Activated CD8-positive, alpha-beta T cell treated with anti-CD3 and anti-CD28 coated beads, Interleukin-2, amount 10 ng/mL, durations not matched to agents 7 days and 5 days (primary cell): ENCODE results near the gene EIF4A2. TPM values are rescaled to one million over a fixed set of nuclear protein-coding genes. Genes with fewer than 3 reads are reported as not detected.

Source experiments
- ATAC-seq: fragments of 150-1000 bp; cut with Tn5 transposase; one replicate; pipeline ENCODE4 v1.10.0; 2021; ENCODE audit warnings: moderate library complexity
- CTCF ChIA-PET: fragments of 350-600 bp; sonication (Branson Sonifier 250); formaldehyde crosslinking; loops from one replicate; lab custom pipeline; 2021; ENCODE audit warnings: antibody characterized with exemption; lab: Charles Lee
- POLR2A ChIA-PET: fragments of 350-600 bp; sonication (Branson Sonifier 250); formaldehyde crosslinking; loops from one replicate; lab custom pipeline; 2021; ENCODE audit warnings: antibody characterized with exemption; lab: Charles Lee
- DNase-seq: peaks from one replicate; pipeline ENCODE4 v3.0.0-alpha.2; 2020
- H3K27ac Mint-ChIP-seq: one replicate; pipeline ENCODE4 v1.8.0; 2021; ENCODE audit warnings: mild to moderate bottlenecking, mixed read lengths
- H3K27me3 Mint-ChIP-seq: one replicate; pipeline ENCODE4 v1.8.0; 2021; ENCODE audit warnings: low read depth, mixed read lengths
- H3K36me3 Mint-ChIP-seq: one replicate; pipeline ENCODE4 v1.8.0; 2021; ENCODE audit warnings: low read depth, mixed read lengths
- H3K4me1 Mint-ChIP-seq: one replicate; pipeline ENCODE4 v1.8.0; 2021; ENCODE audit warnings: low read depth, mixed read lengths
- H3K4me3 Mint-ChIP-seq: one replicate; pipeline ENCODE4 v1.8.0; 2021; ENCODE audit warnings: mild to moderate bottlenecking, mixed read lengths
- H3K9me3 Mint-ChIP-seq: one replicate; pipeline ENCODE4 v1.8.0; 2022; ENCODE audit warnings: mixed read lengths; ENCODE audit not compliant: insufficient read depth
- total RNA-seq, 2 experiments: library from RNA; stranded (reverse); gene quantifications; one replicate each; pipeline ENCODE4 v1.2.3, GENCODE V29; 2021

The EIF4A2 gene
- 100 to 1,000 TPM; 365 to 383 TPM for total RNA-seq

DNA sequence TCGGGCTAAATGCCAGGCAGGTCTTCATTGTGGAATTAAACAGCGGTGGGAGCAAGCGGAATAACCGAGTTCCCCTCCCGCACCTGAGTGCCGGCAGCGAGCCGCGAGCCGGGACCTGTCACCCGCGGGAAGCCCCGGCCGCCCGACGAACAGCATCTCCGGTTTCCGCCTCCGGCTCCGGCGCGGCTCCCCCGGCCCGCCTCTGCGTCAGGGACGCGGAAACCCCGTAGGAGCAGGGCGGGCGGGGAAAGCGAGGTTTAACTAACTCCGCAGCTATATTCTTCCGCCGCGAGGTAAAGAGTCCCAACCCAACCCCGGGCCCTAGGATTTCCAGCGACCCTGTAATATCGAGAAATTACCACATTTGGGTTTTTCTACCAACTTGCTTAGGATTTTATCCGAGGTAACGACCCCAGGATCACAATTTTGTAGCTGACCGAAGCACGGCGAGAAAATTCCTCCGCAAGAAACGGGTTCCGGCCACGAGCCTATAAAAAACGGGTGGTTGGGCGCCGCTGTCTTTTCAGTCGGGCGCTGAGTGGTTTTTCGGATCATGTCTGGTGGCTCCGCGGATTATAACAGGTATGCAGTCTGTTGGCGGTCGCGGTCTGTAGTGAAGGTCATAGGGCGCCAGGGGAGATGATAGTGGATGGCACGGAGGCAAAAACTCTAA is at the start of gene EIF4A2:
Gene EIF4A2 (plus strand): TSS at position 520 of the 673 bp plus-strand sequence. CDS start 34 bp downstream, at position 554.
- Mint-ChIP-seq H3K27me3 (no peaks in the 10 kb centered on the region), H3K4me3 (peak within 1 kb of the TSS; percentile 91), H3K36me3 (peaks cover 49% of the 10 kb centered on the region), H3K4me1 (peaks cover 36% of the 10 kb centered on the region), H3K9me3 (no peaks in the 10 kb centered on the region), H3K27ac (peak within 1 kb of the TSS; percentile 97)
- DNase-seq (peak; percentile 93), ATAC-seq (peak; percentile 76)
- POLR2A ChIA-PET = interaction anchor here (0.5 to 5.2 kb wide), 42 partner anchors 9 to 1017 kb away, joined by 3 to 131 read pairs (median 5); partner anchors contain the start of genes AHSG, DNAJB11, RFC4 and RPL39L
- CTCF ChIA-PET = interaction anchor here (1.0 to 1.8 kb wide), 3 partner anchors 11 to 213 kb away, joined by 4 to 6 read pairs (median 4); partner anchors contain the start of gene DNAJB11

DNA sequence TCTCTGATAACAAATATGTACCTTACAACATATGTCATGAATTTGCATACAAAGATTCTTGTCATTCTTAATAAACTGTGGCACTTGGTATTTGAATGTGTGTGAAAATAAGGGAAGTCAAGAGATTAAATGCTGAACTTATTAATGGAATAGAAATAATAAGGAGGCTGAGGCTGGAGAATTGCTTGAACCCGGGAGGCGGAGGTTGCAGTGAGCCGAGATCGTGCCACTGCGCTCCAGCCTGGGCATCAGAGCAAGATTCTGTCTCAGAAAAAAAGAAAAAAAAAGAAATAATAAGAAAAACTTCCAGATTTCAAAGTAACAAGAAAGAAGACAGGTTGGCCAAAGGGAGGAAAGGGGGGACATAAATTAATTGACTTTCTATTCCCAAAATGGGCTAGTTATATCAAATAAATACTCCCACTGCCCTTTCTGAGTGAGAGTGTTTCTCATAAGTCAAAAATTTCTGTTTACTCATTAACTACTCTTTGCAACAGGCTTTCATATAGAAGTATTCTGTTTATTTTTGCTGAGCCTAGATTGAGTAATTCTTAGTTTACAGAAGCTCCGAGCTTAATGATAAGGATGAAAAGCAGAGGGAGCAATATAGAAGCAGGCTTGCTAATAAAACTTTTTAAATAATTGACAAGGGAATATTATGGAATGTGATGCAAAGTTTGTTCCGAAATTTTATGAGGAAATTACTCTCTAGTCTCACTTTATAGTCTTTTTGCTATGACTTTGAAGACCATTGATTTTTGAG is 40.6 kb upstream of the EIF4A2 start:
- DNase-seq = no peak
- Mint-ChIP-seq H3K4me3 (no peak overlapping the region), H3K27ac (no peak overlapping the region), H3K4me1 (peaks cover 4% of the 10 kb centered on the region), H3K27me3 (no peaks in the 10 kb centered on the region), H3K36me3 (no peaks in the 10 kb centered on the region), H3K9me3 (no peaks in the 10 kb centered on the region)
- ATAC-seq = no peak
- CTCF ChIA-PET = no interaction called here
- POLR2A ChIA-PET = no interaction called here

DNA sequence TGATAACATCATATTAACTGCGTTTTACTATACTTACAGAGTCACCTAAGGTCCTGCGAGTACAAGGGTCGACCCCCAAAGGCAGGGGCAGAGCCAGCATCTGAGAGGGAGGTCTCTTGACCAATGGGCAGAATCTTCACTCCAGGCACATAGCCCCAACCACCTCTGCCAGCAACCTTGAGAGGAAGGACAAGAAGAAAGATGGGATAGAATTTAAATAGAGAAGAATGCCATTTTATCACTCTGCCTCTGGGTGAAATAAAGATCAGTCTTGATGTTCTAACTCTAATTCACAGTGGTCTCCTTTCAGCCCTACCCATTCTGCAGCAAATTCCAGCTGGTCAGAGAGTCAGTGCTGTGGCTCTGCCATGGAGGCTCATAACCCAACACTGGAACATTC is 39.7 kb upstream of the EIF4A2 start:
- POLR2A ChIA-PET = no interaction called here
- no peak for ATAC-seq

DNA sequence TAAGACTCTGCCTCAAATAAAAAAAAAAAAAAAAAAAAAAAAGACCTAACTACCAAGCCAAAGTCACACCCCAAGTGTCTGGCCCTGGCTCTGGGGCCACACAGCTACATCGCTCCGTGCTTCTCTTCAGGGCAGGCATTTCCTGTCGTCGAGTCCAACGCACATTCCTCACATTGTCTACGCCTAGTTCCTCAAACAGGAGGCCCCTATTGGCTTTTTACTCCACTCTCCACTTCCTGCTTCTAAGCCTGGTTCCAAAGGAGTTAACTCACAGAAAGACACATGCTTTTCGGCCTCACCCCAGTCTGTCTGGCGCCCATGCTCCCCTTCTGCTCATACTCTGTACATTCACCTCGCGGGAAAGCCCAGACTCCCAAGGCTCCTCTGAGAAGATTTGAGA is 37.4 kb upstream of the EIF4A2 start:
- Mint-ChIP-seq H3K27me3 (no peaks in the 10 kb centered on the region), H3K36me3 (no peaks in the 10 kb centered on the region), H3K4me3 (no peak overlapping the region), H3K9me3 (no peaks in the 10 kb centered on the region), H3K4me1 (peaks cover 4% of the 10 kb centered on the region), H3K27ac (no peak overlapping the region)
- DNase-seq (peak; percentile 26), ATAC-seq (no peak)
- ChIA-PET CTCF (no interaction called here), POLR2A (no interaction called here)

More for the DNA sequence above, 39.7 kb upstream of the EIF4A2 start:
- Mint-ChIP-seq H3K36me3 (no peaks in the 10 kb centered on the region), H3K4me3 (no peak overlapping the region), H3K9me3 (no peaks in the 10 kb centered on the region), H3K27ac (no peak overlapping the region), H3K27me3 (no peaks in the 10 kb centered on the region), H3K4me1 (peaks cover 4% of the 10 kb centered on the region)
- CTCF ChIA-PET = no interaction called here
- DNase-seq = no peak

DNA sequence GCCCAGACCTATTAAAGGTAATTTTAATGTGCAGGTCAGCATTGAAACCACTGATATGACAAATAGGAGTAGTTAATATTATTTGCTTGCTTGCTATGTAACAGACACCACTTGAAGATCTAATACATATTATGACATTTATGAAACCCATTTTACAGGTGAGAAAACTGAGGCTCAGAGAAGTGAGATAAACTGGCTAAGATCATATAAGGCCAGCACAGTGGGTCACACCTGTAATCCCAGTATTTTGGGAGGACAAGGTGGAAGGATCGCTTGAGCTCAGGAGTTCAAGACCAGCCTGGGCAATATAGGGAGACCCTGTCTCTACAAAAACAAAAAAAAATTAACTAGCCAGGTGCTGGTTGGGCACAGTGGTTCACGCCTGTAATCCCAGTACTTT is 33.1 kb upstream of the EIF4A2 start:
- POLR2A ChIA-PET = no interaction called here
- DNase-seq (no peak), ATAC-seq (no peak)
- Mint-ChIP-seq H3K4me3 (no peak overlapping the region), H3K27me3 (peaks cover 1% of the 10 kb centered on the region), H3K27ac (no peak overlapping the region), H3K9me3 (no peaks in the 10 kb centered on the region), H3K4me1 (peaks cover 4% of the 10 kb centered on the region), H3K36me3 (no peaks in the 10 kb centered on the region)
- CTCF ChIA-PET = no interaction called here

DNA sequence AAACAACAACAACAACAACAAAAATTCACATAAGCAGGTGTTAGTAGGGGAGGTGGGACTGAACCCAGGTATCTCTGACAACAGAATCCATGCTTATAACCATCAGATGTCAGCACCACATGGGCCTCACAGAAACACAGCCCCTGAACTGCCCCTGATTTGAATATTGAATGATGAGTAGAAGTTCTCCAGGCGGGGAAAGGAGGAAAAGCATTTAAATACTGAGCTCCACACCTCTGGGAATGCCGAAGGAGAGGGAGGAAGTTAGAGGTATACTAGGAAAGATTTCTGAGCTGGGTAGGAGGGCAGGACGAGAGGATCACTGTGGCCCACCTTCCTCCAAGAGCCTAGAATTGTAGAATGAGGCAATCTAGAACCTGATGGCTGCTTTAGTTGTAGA is 31.9 kb upstream of the EIF4A2 start:
- POLR2A ChIA-PET = no interaction called here
- ATAC-seq (no peak), DNase-seq (no peak)
- H3K27ac Mint-ChIP-seq = no peak overlapping the region
- peaks cover 1% of the 10 kb centered on the region for H3K27me3 Mint-ChIP-seq
- H3K9me3 Mint-ChIP-seq = no peaks in the 10 kb centered on the region
- H3K36me3 Mint-ChIP-seq = no peaks in the 10 kb centered on the region
- no peak overlapping the region for H3K4me3 Mint-ChIP-seq
- no peaks in the 10 kb centered on the region for H3K4me1 Mint-ChIP-seq
- CTCF ChIA-PET = no interaction called here

DNA sequence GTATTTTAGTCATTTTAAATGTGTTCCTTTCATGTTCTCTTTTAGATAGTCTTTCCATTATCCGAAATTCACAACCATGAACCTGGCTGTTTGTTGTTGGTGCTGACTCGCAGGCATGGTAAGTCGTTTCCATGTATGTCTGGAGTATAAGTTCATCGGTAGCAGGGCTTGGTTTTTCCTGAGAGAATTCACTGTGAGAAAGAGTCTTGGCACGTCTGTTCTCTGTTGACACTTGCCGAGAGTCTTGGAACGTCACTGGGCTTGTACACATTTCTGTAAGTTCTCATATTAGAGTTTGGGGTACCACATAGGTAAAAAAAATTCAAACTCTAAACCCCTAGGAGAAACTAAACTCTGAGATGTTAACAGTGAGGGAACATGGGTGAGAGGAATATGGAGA is 29.4 kb upstream of the EIF4A2 start:
- H3K9me3 Mint-ChIP-seq = no peaks in the 10 kb centered on the region
- H3K4me1 Mint-ChIP-seq = no peaks in the 10 kb centered on the region
- ChIA-PET CTCF (no interaction called here), POLR2A (interaction anchor here (1.3 kb wide), 1 partner anchor 30 kb away, joined by 3 read pairs; no protein-coding TSS in a partner anchor)
- no peaks in the 10 kb centered on the region for H3K36me3 Mint-ChIP-seq
- H3K27me3 Mint-ChIP-seq = peaks cover 1% of the 10 kb centered on the region
- DNase-seq (no peak), ATAC-seq (no peak)
- H3K4me3 Mint-ChIP-seq = no peak overlapping the region
- H3K27ac Mint-ChIP-seq = no peak overlapping the region

DNA sequence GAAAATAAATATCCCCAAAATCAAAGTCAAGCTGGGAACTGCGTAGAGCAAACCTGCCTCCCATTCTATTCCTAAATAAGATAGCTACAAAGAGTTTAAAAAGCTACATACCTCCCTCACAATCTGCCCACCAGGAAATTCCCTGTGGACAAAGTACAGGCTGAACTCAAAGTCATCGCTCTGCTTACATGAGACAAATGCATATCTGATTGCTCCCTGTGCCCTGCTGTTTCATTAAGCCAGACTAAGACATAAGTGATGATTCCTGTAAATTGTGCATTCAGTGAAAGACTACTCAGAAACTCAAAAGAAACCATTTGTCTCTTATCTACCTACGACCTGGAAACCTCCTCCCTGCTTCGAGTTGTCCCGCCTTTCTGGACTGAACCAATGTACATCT is 28.5 kb upstream of the EIF4A2 start:
- H3K9me3 Mint-ChIP-seq = no peaks in the 10 kb centered on the region
- no peak overlapping the region for H3K27ac Mint-ChIP-seq
- H3K4me1 Mint-ChIP-seq = peaks cover 4% of the 10 kb centered on the region
- no peaks in the 10 kb centered on the region for H3K36me3 Mint-ChIP-seq
- POLR2A ChIA-PET = interaction anchor here (1.3 kb wide), 1 partner anchor 29 kb away, joined by 3 read pairs; no protein-coding TSS in a partner anchor
- CTCF ChIA-PET = interaction anchor here (1.8 kb wide), 1 partner anchor 138 kb away, joined by 4 read pairs; no protein-coding TSS in a partner anchor
- no peak overlapping the region for H3K4me3 Mint-ChIP-seq
- no peak for DNase-seq
- no peak for ATAC-seq
- H3K27me3 Mint-ChIP-seq = peaks cover 1% of the 10 kb centered on the region

DNA sequence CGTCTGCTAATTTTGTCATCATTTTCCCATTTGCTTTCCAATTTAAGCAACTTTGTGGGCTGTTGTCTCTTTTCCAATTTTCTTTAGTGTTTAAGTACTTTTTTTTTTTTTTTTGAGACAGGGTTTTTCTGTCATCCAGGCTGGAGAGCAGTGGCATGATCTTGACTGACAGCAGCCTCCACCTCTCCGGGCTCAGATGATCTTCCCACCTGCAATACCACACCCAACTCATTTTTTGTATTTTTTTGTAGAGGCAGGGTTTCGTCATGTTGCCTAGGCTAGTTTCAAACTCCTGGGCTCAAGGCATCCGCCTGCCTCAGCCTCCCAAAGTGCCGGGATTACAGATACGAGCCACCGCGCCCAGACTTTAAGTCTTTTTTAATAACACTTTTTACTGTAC is 26.2 kb upstream of the EIF4A2 start:
- POLR2A ChIA-PET = interaction anchor here (0.6 kb wide), 1 partner anchor 1992 kb away, joined by 3 read pairs; no protein-coding TSS in a partner anchor
- peaks cover 4% of the 10 kb centered on the region for H3K4me1 Mint-ChIP-seq
- DNase-seq = no peak
- CTCF ChIA-PET = no interaction called here
- H3K36me3 Mint-ChIP-seq = no peaks in the 10 kb centered on the region
- H3K27ac Mint-ChIP-seq = no peak overlapping the region
- H3K4me3 Mint-ChIP-seq = no peak overlapping the region
- H3K27me3 Mint-ChIP-seq = peaks cover 1% of the 10 kb centered on the region
- no peak for ATAC-seq
- no peaks in the 10 kb centered on the region for H3K9me3 Mint-ChIP-seq

DNA sequence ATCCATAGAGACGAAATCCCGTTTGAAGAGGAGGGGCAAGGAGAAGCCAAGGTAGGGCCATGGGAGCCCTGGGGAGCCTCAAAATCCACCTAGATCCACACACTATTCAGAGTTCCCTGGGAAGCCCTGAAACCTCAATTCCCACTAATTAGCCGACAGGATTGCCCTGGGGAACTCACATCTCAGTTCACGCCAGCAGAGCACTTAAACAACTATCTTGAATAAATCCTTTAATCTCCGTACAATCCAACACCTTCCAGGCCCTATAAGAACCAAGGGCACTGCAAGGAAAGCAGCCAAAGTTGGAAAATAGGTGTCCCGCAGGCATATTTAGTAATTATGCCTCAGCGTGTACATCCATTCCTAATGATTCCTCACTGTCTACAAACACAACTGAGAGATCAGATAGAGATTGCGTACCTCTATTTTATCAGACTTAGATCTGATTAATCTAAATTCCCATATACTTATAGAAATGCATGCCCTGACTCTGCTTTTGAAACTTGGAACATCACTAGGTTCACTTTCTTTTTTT is 25.6 kb upstream of the EIF4A2 start:
- H3K9me3 Mint-ChIP-seq = no peaks in the 10 kb centered on the region
- peaks cover 4% of the 10 kb centered on the region for H3K4me1 Mint-ChIP-seq
- CTCF ChIA-PET = no interaction called here
- peaks cover 1% of the 10 kb centered on the region for H3K27me3 Mint-ChIP-seq
- H3K27ac Mint-ChIP-seq = no peak overlapping the region
- no peaks in the 10 kb centered on the region for H3K36me3 Mint-ChIP-seq
- no peak overlapping the region for H3K4me3 Mint-ChIP-seq
- DNase-seq (no peak), ATAC-seq (no peak)
- POLR2A ChIA-PET = no interaction called here

DNA sequence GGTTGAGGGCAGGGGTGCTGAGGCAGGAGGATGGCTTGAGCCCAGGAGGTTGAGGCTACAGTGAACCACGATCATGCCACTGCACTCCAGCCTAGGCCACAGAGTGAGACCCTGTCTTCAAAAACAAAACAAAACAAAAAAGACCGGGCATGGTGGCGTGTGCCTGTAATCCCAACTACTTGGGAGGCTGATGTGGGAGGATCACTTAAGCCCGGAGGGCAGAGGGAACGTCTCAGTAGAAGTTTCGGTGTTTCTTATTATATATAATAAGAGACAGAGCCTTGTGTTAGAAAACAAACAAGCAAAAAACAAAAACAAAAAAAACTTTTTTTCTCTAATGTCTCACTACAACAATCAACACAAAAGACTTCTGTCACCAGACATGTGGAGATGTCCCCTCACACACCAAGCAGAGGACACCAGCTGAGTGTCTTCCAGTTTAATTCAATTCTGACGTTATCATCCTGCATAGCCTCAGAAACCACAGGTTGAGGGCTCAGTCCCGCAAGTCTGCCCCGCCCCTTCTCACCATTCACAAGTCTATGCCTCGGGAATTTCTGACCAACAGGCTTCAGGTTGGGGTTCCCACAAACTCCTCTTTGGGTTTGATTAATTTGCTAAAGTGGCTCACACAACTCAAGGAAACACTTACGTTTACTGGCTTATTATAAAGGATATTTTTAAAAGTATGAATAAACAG is 24.0 kb upstream of the EIF4A2 start:
- Mint-ChIP-seq H3K27ac (no peak overlapping the region), H3K27me3 (no peaks in the 10 kb centered on the region), H3K4me3 (no peak overlapping the region), H3K4me1 (peaks cover 4% of the 10 kb centered on the region), H3K9me3 (no peaks in the 10 kb centered on the region), H3K36me3 (no peaks in the 10 kb centered on the region)
- POLR2A ChIA-PET = no interaction called here
- DNase-seq (no peak), ATAC-seq (no peak)
- CTCF ChIA-PET = no interaction called here
